ENCODE results near the gene CRACR2A.

- TF ChIP-seq CTCF (IDR thresholded peaks at IDR 0.05) (no peak), POLR2A (IDR thresholded peaks at IDR 0.05) (no peak)
Measured at GRCh38 chr12:3759878-3760277, 7.0 kb upstream of the CRACR2A start.
